H1 (cell line): ENCODE data around the gene RPL39L. TPM values are rescaled to one million over a fixed set of nuclear protein-coding genes. Genes with fewer than 3 reads are reported as not detected.

ENCODE experiments used
- CBX5 ChIP-seq: fragments of 300-800, 300-1000 bp; sonication (generic); IDR thresholded peaks from 2 replicates; pipeline ENCODE4 v1.7.1; 2016; ENCODE audit warnings: antibody characterized with exemption, low read length, low read depth
- JUN ChIP-seq: IDR thresholded peaks from 2 replicates; pipeline ENCODE4 v1.6.1; 2011; ENCODE audit warnings: low read depth, mild to moderate bottlenecking, improper control_type of control experiment, low read length
- KDM5A ChIP-seq: fragments of 200-600 bp; IDR thresholded peaks from 2 replicates; pipeline ENCODE4 v1.7.1; 2012; ENCODE audit warnings: mild to moderate bottlenecking, low read length, inconsistent platforms, mixed read lengths
- POLR2A ChIP-seq, 2 experiments: IDR thresholded peaks; 1 replicate in 1 of 2; 2 replicates in 1 of 2; pipeline ENCODE4 v1.6.1; 2011; ENCODE audit warnings: low read depth in 2 of 2, low read length in 2 of 2, mild to moderate bottlenecking in 2 of 2; ENCODE audit errors: control extremely low read depth in 1 of 2
- RXRA ChIP-seq: IDR thresholded peaks from 2 replicates; pipeline ENCODE4 v1.6.1; 2011; ENCODE audit warnings: low read depth, mild to moderate bottlenecking, low read length, moderate library complexity; ENCODE audit not compliant: insufficient read depth
- USF2 ChIP-seq: IDR thresholded peaks from 2 replicates; pipeline ENCODE4 v1.6.1; 2011; ENCODE audit warnings: low read length, improper control_type of control experiment
- polyA plus RNA-seq, 7 experiments: library from polyadenylated mRNA; depleted of rRNA in 3 of 7; stranded (reverse) in 5 of 7; unstranded in 2 of 7; fragments of >200 nt in 5 of 7; fragments of 200-250 nt in 2 of 7; gene quantifications; 1 replicate in 5 of 7; 2 replicates in 1 of 7; 4 replicates in 1 of 7; pipeline versions ENCODE4 v1.2.1 to v1.2.3, GENCODE V29; 2011 to 2013; ENCODE audit warnings: missing spikeins in 2 of 7, mixed read lengths in 2 of 7
- total RNA-seq: library from RNA; stranded (reverse); fragmentation: NEBNext Ultra II Directional; extraction: Animal tissue kit (Norgen Biotek cat#: 25700); gene quantifications from 2 replicates; pipeline ENCODE4 v1.2.1, GENCODE V29; 2021

The RPL39L gene
- total and polyA plus RNA-seq, 2 of the 8 experiments (the other 6 are each of a cell fraction or from before 2014, with no cell fraction given) = 51.8 to 67.7 TPM

DNA sequence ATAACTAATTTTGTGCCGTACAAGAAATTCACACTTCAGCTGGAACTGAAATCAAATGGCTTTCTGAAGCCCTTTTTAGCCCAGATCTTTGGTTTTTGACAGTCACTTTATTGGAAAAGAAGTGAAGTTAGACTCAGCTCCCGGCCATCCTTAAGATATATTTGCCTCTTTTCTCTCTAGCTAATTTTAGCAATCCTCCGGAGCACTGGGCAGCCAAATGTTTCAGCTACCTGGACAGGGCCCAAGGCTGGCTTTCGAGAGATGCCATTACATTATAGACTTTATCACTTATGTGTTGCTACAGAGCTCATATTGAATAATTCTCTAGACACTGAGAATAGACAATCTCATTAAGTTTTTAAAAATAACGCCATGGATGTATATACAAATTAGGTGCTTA, 28.5 kb upstream of the RPL39L start (continued):
- TF ChIP-seq JUN = no peak
- TF ChIP-seq RXRA = no peak
- no peak for TF ChIP-seq CBX5
- no peak for TF ChIP-seq KDM5A
- TF ChIP-seq POLR2A (IDR thresholded peaks at IDR 0.05; ENCODE audit: control extremely low read depth in 1 of 2, low read depth in 2 of 2, low read length in 2 of 2) = no peak
- no peak for TF ChIP-seq USF2
